OCI-LY7 (cell line): Measurements from ENCODE around the gene MAPKAPK5.

Experiments
- EZH2phosphoT487 ChIP-seq: fragments of 200-600 bp; sonication (generic); IDR thresholded peaks from 2 replicates; pipeline ENCODE4 v1.6.1; 2018; ENCODE audit warnings: low read depth, borderline replicate concordance, mild to moderate bottlenecking, mixed run types, antibody characterized with exemption, low read length, moderate library complexity, mixed read lengths
- TF ChIP-seq, protein P1 (sequence below): fragments of 200-600 bp; sonication (generic); conservative IDR thresholded peaks from 2 replicates; pipeline ENCODE4 v1.5.1; 2014; ENCODE audit warnings: mild to moderate bottlenecking, antibody characterized with exemption, low read length, moderate library complexity, mixed read lengths

DNA sequence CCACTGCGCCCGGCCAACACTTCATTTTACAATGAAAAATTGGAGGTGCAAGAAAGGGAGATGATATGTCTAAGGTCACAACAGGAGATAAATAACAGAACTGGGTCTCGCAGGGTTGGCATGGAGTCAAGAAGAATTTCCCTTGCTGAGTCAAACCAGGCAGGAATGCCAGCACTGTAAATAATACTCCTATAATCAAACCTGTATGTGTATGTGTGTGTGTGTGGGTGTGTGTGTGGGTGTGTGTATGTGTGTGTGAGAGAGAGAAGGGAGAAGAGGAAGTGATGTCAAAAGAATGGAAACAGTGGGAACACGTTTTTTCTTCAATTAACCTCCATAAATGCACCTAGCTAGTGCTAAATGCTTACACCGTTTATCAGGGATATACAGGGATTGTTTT is 100.5 kb downstream of the MAPKAPK5 start:
- TF ChIP-seq, protein P1, sequence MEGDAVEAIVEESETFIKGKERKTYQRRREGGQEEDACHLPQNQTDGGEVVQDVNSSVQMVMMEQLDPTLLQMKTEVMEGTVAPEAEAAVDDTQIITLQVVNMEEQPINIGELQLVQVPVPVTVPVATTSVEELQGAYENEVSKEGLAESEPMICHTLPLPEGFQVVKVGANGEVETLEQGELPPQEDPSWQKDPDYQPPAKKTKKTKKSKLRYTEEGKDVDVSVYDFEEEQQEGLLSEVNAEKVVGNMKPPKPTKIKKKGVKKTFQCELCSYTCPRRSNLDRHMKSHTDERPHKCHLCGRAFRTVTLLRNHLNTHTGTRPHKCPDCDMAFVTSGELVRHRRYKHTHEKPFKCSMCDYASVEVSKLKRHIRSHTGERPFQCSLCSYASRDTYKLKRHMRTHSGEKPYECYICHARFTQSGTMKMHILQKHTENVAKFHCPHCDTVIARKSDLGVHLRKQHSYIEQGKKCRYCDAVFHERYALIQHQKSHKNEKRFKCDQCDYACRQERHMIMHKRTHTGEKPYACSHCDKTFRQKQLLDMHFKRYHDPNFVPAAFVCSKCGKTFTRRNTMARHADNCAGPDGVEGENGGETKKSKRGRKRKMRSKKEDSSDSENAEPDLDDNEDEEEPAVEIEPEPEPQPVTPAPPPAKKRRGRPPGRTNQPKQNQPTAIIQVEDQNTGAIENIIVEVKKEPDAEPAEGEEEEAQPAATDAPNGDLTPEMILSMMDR, result no peak
- TF ChIP-seq EZH2phosphoT487, result no peak
